ENCODE data around the gene MLLT10.

GRCh38 chr10:21497177-21497807 is 36.7 kb upstream of the MLLT10 start:
- TF ChIP-seq YY1 (IDR thresholded peaks at IDR 0.05; ENCODE audit: insufficient read depth, insufficient read length) (no peak), SUZ12 (IDR thresholded peaks at IDR 0.05; ENCODE audit: extremely low read depth, insufficient read depth, insufficient read length) (no peak), ZNF274 (IDR thresholded peaks at IDR 0.05; ENCODE audit: low read depth, low read length) (no peak)

All from NT2/D1 (cell line).